DND-41 (cell line): ENCODE measurements around the gene TAF1D.

Experiments used
- ATAC-seq: fragments of 200-7000 bp; cut with Tn5 transposase; 3 replicates; pipeline ENCODE4 v1.9.1; 2021; ENCODE audit warnings: low read depth; ENCODE audit not compliant: insufficient read depth
- DNase-seq: peaks from one replicate; pipeline ENCODE4 v3.0.0-alpha.2; 2020
- H2AFZ ChIP-seq: 2 replicates; pipeline ENCODE4 v1.6.0; 2012; ENCODE audit warnings: low read depth, low read length
- H3K27ac ChIP-seq: 2 replicates; pipeline ENCODE4 v1.5.1; 2012; ENCODE audit warnings: low read length, inconsistent platforms
- H3K27me3 ChIP-seq: fragments of 200-600 bp; sonication (generic); 2 replicates; pipeline ENCODE4 v1.6.0; 2012; ENCODE audit warnings: low read length, mild to moderate bottlenecking, inconsistent platforms; ENCODE audit not compliant: insufficient read depth, poor library complexity
- H3K36me3 ChIP-seq: 2 replicates; pipeline ENCODE4 v1.5.1; 2012; ENCODE audit warnings: low read length, inconsistent platforms; ENCODE audit not compliant: insufficient read depth
- H3K4me1 ChIP-seq: 2 replicates; pipeline ENCODE4 v1.5.1; 2012; ENCODE audit warnings: mild to moderate bottlenecking, low read length; ENCODE audit not compliant: insufficient read depth
- H3K4me2 ChIP-seq: 2 replicates; pipeline ENCODE4 v1.6.0; 2012; ENCODE audit warnings: mild to moderate bottlenecking, moderate library complexity, low read length, inconsistent platforms; ENCODE audit not compliant: insufficient read depth
- H3K4me3 ChIP-seq, 2 experiments: fragments of 200-600 bp in 1 of 2; shearing (Covaris generic) in 1 of 2; 2 replicates each; pipeline ENCODE4 v1.5.1; 2012 to 2016; ENCODE audit warnings: inconsistent platforms in 2 of 2, low read length in 2 of 2, mild to moderate bottlenecking in 2 of 2, low read depth in 1 of 2, moderate library complexity in 1 of 2
- H3K79me2 ChIP-seq: 2 replicates; pipeline ENCODE4 v1.6.0; 2012; ENCODE audit warnings: low read length, inconsistent platforms; ENCODE audit not compliant: insufficient read depth
- H3K9ac ChIP-seq: 2 replicates; pipeline ENCODE4 v1.6.0; 2012; ENCODE audit warnings: low read depth, mild to moderate bottlenecking, inconsistent platforms, low read length, moderate library complexity
- H3K9me3 ChIP-seq: 2 replicates; pipeline ENCODE4 v1.5.1; 2012; ENCODE audit warnings: low read length, moderate library complexity, mild to moderate bottlenecking, inconsistent platforms; ENCODE audit not compliant: insufficient read depth, severe bottlenecking
- H4K20me1 ChIP-seq: 2 replicates; pipeline ENCODE4 v1.6.0; 2012; ENCODE audit warnings: low read length; ENCODE audit not compliant: insufficient read depth
- EZH2 ChIP-seq: IDR thresholded peaks from 3 replicates; pipeline ENCODE4 v1.6.1; 2012; ENCODE audit warnings: borderline replicate concordance, low read depth, mild to moderate bottlenecking, moderate library complexity, low read length, inconsistent platforms; ENCODE audit not compliant: severe bottlenecking
- TF ChIP-seq, protein P1 (sequence below): IDR thresholded peaks from 2 replicates; pipeline ENCODE4 v1.5.1; 2012; ENCODE audit warnings: borderline replicate concordance, low read length, moderate library complexity, mild to moderate bottlenecking; ENCODE audit not compliant: poor library complexity, severe bottlenecking; ENCODE audit errors: extremely low read depth

Gene TAF1D

DNA sequence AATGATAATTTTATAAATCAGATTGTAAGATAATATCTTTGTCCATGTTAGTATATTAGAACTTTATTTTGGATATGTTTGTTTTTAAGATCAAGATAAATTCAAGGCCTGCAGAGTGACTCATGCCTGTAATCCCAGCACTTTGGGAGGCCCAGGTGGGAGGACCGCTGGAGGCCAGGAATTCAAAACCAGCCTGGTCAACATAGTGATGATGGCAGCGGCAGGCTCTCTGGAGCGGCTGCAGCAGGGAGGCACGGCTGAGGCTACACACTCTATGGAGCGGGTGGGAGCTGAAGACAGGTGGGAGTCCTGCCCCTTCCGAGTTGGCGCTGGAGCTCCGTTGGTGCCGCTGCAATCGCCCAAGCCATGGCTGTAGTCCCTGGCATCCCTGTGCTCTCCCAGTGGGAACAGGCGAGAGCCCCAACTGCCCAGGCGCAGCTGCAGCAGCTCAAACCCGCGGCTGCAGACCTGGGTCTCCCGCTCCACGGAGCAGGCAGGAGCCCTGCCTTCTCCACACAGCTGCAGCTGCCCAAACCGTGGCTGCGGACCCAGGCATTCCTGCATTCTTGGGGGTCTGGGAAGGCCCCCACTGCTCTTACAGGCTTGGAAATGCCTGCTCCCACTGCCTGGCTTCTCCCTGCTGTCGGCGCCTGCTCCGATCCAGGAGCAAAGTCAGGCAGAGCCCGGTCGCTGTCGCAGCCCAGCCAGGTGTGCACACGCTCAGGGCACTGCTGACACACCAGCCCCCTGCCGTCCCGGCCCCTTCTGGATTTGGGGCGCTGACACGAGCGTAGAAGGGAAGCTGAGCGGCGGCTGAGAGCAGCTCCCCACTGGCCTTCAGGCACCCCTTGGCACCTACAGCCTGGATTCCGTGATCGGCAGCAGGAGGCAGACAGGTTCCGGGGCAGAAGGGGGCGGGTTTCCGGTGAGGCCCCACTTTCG lies 16.9 kb upstream of the TAF1D start:
- Histone ChIP-seq H3K4me2 (no peak overlapping the region), H3K36me3 (peaks cover 64% of the 10 kb centered on the region), H3K9me3 (no peaks in the 10 kb centered on the region), H3K4me3 (no peak overlapping the region), H3K9ac (no peak overlapping the region), H4K20me1 (no peaks in the 10 kb centered on the region), H3K79me2 (no peaks in the 10 kb centered on the region), H3K4me1 (no peaks in the 10 kb centered on the region), H2AFZ (no peak overlapping the region), H3K27me3 (no peaks in the 10 kb centered on the region), H3K27ac (no peak overlapping the region)
- TF ChIP-seq, protein P1, sequence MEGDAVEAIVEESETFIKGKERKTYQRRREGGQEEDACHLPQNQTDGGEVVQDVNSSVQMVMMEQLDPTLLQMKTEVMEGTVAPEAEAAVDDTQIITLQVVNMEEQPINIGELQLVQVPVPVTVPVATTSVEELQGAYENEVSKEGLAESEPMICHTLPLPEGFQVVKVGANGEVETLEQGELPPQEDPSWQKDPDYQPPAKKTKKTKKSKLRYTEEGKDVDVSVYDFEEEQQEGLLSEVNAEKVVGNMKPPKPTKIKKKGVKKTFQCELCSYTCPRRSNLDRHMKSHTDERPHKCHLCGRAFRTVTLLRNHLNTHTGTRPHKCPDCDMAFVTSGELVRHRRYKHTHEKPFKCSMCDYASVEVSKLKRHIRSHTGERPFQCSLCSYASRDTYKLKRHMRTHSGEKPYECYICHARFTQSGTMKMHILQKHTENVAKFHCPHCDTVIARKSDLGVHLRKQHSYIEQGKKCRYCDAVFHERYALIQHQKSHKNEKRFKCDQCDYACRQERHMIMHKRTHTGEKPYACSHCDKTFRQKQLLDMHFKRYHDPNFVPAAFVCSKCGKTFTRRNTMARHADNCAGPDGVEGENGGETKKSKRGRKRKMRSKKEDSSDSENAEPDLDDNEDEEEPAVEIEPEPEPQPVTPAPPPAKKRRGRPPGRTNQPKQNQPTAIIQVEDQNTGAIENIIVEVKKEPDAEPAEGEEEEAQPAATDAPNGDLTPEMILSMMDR: no peak
- no peak for TF ChIP-seq EZH2
- ATAC-seq (no peak), DNase-seq (no peak)

DNA sequence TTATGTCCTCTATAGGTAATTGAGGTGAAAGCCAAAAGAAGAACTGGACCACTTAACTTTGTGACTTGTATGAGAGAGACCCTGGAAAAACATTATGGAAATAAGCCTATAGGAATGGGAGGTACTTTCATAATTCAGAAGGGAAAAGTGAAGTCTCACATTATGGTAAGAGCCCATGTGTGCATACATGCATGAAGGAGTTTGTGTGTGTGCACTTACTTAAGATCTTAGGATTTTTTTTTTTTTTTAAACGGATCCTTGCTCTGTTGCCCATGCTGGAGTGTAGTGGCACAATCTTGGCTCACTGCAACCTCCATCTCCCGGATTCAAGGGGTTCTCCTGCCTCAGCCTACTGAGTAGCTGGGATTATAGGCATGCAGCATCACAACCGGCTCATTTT lies 16.0 kb upstream of the TAF1D start:
- H3K36me3 ChIP-seq: peaks cover 57% of the 10 kb centered on the region
- H3K9ac ChIP-seq: no peak overlapping the region
- H3K27me3 ChIP-seq: no peaks in the 10 kb centered on the region
- no peak for ATAC-seq
- H4K20me1 ChIP-seq: no peaks in the 10 kb centered on the region
- H3K4me2 ChIP-seq: no peak overlapping the region
- no peaks in the 10 kb centered on the region for H3K79me2 ChIP-seq
- no peak overlapping the region for H3K27ac ChIP-seq
- no peaks in the 10 kb centered on the region for H3K9me3 ChIP-seq
- TF ChIP-seq, protein P1: no peak
- TF ChIP-seq EZH2: no peak
- DNase-seq: no peak
- H2AFZ ChIP-seq: no peak overlapping the region
- no peaks in the 10 kb centered on the region for H3K4me1 ChIP-seq
- H3K4me3 ChIP-seq: no peak overlapping the region

- Histone ChIP-seq H3K27ac (no peak overlapping the region), H3K27me3 (no peaks in the 10 kb centered on the region), H3K4me3 (no peak overlapping the region), H3K9me3 (no peaks in the 10 kb centered on the region), H4K20me1 (no peaks in the 10 kb centered on the region), H3K79me2 (no peaks in the 10 kb centered on the region), H3K36me3 (peaks cover 53% of the 10 kb centered on the region), H3K4me1 (no peaks in the 10 kb centered on the region), H3K9ac (no peak overlapping the region), H3K4me2 (no peak overlapping the region), H2AFZ (no peak overlapping the region)
- ATAC-seq (no peak), DNase-seq (no peak)
- TF ChIP-seq EZH2: no peak
- TF ChIP-seq, protein P1: no peak
Observed at GRCh38 chr11:93756748-93757147, 15.5 kb upstream of the TAF1D start.
